GM12892 (cell line): ENCODE results near the gene AFAP1L1.

Experiments used
- POLR2A ChIP-seq: IDR thresholded peaks from 2 replicates; pipeline ENCODE4 v1.6.1; 2011; ENCODE audit warnings: low read depth, low read length, control low read depth
- POLR2AphosphoS5 ChIP-seq: IDR thresholded peaks from 2 replicates; pipeline ENCODE4 v1.6.1; 2011; ENCODE audit warnings: low read depth, low read length, control low read depth

GRCh38 chr5:149340920-149341319 lies 69.3 kb downstream of the AFAP1L1 start:
- no peak for TF ChIP-seq POLR2AphosphoS5
- TF ChIP-seq POLR2A: no peak
